AG04449 (cell line): Measurements from ENCODE around the gene SEC31B.

Experiments used
- CTCF ChIA-PET: fragments of 350-600 bp; formaldehyde crosslinking; extraction: SDS; loops from one replicate; lab custom pipeline; 2021; ENCODE audit warnings: antibody characterized with exemption; lab: Yijun Ruan, JAX
- POLR2A ChIA-PET: fragments of 400-600, 350-600 bp; formaldehyde crosslinking; extraction: SDS; loops from one replicate; lab custom pipeline; 2020; ENCODE audit warnings: antibody characterized with exemption, inconsistent platforms; lab: Yijun Ruan, JAX
- DNase-seq: peaks from one replicate; pipeline ENCODE4 v3.0.0-alpha.2; 2010; ENCODE audit warnings: low read depth, low spot score
- H3K4me3 ChIP-seq: 2 replicates; pipeline ENCODE4 v1.5.1; 2011; ENCODE audit warnings: low read depth, mild to moderate bottlenecking, control low read depth, low read length
- CTCF ChIP-seq: IDR thresholded peaks from one replicate; pipeline ENCODE4 v1.5.1; 2011; ENCODE audit warnings: mild to moderate bottlenecking, moderate library complexity, low read length, control low read depth, inconsistent platforms; ENCODE audit not compliant: insufficient read depth; ENCODE audit errors: missing control alignments

SEC31B gene

DNA sequence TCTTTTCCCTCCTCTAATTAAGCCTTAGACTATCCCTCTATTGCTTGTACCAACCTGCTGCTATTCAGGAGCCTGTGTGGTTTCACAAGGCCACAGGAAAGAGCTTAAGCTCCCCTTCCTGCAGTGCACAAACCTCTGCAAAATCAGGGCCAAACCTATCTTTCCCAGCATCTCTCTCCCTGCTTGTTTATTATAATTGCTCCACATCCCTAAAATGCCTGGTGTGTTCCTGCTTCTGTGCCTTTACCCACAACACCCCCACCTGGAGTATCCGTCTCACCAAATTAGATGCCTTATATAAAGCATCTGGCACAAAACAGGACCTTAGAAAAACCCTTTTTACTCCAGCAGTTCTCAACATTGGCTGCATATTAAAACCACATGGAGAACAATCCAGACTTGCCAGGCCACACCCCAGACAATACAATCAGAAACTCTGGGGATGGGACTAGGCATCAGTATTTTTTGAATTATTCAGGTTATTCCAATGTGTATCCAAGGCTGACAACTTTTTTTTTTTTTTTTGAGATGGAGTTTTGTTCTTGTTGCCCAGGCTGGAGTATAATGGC is 16.7 kb downstream of the SEC31B start:
- POLR2A ChIA-PET, result no interaction called here
- no peak overlapping the region for H3K4me3 ChIP-seq
- DNase-seq, result no peak
- CTCF ChIA-PET, result interaction anchor here (1.1 to 27.2 kb wide), 5 partner anchors 16 to 200 kb away, joined by 3 to 555 read pairs (median 422); partner anchors contain the start of genes PKD2L1 and SCD
- TF ChIP-seq CTCF, result no peak

DNA sequence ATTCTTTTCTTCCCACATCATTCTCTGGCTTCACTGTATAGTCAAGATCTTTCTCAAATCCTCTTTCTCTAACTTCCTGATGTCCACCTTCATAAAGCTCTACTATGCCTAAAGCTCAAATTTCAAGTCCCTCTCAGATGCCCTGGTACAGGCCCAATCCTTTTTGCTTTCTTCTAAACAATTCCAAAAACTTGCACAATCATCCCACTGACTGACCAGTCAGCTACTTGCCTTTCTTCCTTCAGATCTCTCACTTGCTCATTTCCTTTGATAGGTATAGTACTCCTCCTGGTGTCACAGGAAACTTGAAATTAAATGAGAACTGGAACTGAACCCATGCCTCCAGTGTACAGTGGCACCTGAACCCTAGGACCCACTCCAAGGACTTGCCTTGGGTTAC is 18.2 kb downstream of the SEC31B start:
- DNase-seq, result no peak
- POLR2A ChIA-PET, result no interaction called here
- TF ChIP-seq CTCF, result no peak
- CTCF ChIA-PET, result interaction anchor here (1.0 to 27.2 kb wide), 7 partner anchors 7 to 375 kb away, joined by 3 to 422 read pairs (median 6); no protein-coding TSS in a partner anchor
- no peak overlapping the region for H3K4me3 ChIP-seq

DNA sequence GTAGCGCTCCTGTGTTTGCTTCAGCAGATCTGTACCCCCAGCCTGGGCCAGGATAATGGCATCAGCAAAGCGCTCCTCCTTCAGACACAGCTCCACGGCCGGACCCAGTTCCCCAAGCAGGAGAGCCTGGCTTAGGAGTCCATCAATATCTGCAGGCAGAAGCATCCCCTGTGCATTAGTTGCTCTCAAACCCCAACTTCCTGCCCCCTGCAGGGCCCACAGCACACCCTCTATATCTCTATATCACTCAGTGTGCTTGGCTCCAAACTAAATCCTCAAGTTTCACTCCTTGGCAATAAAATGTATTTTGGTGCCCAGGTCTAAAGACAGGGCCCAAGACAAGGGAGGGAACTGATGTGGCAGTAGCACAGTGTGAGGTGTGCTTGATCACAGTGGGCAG is 21.6 kb downstream of the SEC31B start:
- no peak overlapping the region for H3K4me3 ChIP-seq
- no peak for TF ChIP-seq CTCF
- ChIA-PET POLR2A (no interaction called here), CTCF (interaction anchor here (1.1 to 27.2 kb wide), 4 partner anchors 11 to 64 kb away, joined by 3 to 422 read pairs (median 56); no protein-coding TSS in a partner anchor)
- no peak for DNase-seq

DNA sequence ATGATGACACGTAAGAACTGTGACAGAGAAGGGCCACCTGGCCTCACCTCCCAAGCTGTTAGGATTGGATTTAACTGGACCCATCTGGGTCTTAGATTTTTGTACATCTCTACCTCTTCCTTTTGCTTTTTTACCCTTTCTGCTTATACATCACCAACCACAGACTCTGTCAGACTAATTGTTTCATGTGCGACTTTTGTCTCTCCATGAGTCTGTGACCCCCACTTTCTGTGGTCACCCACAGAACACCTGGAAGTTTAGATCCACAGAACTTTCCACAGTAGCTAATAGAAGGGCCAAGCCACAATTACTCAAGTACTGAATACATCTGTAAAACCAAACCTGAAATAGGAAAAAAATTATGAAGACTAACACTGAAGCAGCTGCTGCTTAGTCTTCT is 23.1 kb downstream of the SEC31B start:
- ChIA-PET POLR2A (no interaction called here), CTCF (interaction anchor here (0.9 to 27.2 kb wide), 7 partner anchors 12 to 149 kb away, joined by 3 to 422 read pairs (median 6); partner anchors contain the start of gene SCD)
- no peak for TF ChIP-seq CTCF
- DNase-seq, result no peak
- H3K4me3 ChIP-seq, result no peak overlapping the region

DNA sequence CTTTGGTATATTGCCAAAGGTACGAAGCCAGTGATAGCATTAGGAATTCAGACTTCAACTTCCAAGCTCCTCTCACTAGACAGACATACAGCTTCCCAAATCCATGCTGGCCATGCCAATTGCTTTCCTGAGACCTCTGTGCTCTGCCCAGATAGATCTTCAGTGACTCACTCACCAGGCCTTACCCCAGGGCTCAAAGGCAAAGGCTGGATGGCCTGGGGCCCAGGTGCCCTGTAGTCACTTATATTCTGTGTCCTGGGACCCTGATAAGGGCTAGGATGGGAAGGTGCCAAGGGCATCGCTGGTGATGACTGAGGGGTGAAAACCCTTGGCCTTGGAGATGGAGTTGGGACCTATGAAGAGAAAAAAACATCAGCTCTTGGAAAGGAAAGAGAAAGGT is 29.1 kb downstream of the SEC31B start:
- ChIA-PET POLR2A (no interaction called here), CTCF (interaction anchor here (1.1 to 27.2 kb wide), 5 partner anchors 7 to 187 kb away, joined by 3 to 422 read pairs (median 7); partner anchors contain the start of gene SEC31B)
- no peak for DNase-seq
- TF ChIP-seq CTCF, result no peak
- H3K4me3 ChIP-seq, result no peak overlapping the region

GRCh38 chr10:100489396-100489795 is 30.3 kb downstream of the SEC31B start:
- ChIA-PET CTCF (interaction anchor here (1.2 to 11.6 kb wide), 3 partner anchors 13 to 29 kb away, joined by 6 to 422 read pairs (median 7); no protein-coding TSS in a partner anchor), POLR2A (no interaction called here)
- H3K4me3 ChIP-seq, result no peak overlapping the region
- DNase-seq, result no peak
- TF ChIP-seq CTCF, result no peak
